GM19238 (cell line): ENCODE results near the gene KDM4C.

Source experiments
- DNase-seq: peaks from one replicate; pipeline ENCODE4 v3.0.0; 2011; ENCODE audit warnings: low spot score; ENCODE audit not compliant: insufficient read length

Gene KDM4C

GRCh38 chr9:7132605-7133004 lies 374.8 kb downstream of the KDM4C start:
- DNase-seq, result no peak

DNA sequence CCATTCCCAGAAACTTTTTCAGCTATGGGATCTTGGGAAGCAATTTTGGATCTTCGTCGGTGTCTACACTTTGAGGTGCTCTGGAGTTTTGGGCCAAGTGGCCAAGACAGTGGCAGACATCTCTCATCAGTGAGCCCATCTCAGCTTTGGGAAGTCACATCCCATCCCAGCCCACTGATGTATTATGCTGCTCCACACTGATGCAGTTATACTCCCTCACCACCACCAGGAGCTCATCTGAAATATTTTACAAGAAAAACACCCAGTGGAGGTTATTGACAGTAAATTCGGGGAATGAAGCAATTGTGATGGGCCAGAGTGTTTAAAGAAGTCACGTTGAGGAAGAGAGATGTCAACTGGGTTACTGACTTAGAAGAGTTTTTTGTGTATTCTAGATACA lies 378.0 kb downstream of the KDM4C start:
- DNase-seq, result no peak

DNA sequence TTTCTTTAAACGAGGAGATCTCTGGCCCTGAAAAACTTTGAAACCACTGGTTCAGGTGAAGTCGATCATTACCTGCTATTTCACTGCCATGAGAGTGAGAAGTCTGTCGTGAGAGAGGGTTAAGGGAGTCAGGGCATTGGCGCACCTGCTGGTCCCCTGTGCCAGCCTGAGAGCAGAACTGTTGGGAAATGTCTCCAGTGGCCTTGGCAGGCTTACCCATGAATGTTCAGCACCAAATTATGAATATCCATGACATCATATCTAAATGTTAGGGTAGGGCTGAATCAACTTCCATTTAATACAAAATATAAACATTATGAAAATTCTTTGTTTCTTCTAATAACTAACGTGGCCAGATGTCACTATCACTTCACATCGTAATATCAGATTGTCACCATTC lies 379.3 kb downstream of the KDM4C start:
- DNase-seq, result no peak

GRCh38 chr9:7137571-7137970 lies 379.8 kb downstream of the KDM4C start:
- no peak for DNase-seq

DNA sequence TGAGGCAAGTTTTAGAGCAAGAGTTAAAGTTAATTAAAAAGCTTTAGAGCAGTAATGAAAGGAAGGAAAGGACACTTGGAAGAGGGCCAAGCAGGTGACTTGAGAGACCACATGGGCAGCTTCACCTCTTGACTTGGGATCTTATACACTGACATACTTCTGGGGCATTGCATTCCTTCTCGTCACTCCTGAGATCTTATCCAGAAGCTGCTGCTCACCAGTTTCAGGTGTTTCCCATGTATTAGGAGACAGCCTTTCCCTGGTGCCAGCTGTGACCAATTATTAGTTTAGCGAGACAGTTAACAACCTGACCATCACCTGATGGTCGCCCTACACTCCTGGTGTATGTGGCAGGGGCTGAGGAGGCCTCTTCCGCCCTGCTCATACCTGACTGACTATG lies 382.1 kb downstream of the KDM4C start:
- DNase-seq, result no peak

DNA sequence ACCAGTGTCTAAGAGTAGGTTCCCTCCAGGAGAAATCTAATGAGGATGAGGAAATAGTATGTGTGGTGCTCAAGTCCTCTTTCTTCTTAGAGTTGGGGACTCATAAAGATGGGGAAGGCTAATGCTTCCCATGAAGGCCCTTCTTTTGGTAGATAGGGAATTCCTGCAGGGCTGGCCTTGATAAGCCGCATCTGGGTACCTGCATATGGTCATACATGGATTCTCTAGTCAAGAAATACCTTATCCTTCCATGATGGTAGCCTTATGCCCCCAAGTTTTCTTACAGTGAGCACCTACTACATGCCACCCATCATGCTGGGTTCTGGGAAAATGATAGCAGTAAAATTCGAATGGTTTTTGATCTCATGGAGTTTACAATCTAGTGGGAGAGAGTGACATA lies 382.6 kb downstream of the KDM4C start:
- DNase-seq, result no peak

GRCh38 chr9:7143645-7144200 lies 385.9 kb downstream of the KDM4C start:
- DNase-seq, result no peak

DNA sequence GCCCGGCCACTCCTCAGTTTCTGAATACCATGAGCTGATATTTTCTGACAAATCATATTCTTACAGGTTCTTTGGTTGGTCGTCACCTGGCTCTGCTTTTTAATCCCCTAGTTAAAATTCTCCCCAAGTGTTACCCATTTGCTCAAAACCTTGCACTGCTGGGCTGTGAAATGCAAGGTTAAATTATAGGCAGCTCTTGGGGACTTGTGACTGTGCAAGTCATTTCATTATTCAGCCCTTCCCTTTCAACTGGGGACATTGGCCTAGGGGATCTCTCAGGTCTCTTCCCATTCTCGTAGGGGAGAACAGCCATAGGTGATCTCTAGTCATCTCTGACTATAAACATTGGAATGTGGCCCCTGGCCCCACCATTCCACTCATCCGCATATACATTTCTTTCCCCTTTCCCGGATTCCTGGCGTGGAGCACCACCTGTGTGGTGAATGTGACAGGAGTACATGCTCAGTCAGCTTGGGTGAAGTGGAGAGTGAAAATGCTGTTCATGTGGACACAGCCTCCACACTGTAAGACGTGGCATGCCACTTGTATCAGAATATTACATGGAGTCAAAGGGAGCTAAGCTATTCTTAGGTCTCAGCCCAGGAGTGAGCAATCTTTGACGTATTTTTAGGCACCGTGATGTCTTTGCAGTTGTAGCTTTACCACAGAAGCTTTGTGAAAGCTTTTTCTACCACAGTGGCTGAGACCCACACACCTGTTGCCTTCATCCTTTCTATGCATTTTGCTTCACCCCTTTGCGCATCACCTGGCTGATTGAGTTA lies 386.7 kb downstream of the KDM4C start:
- no peak for DNase-seq

GRCh38 chr9:7145361-7146069 lies 387.7 kb downstream of the KDM4C start:
- DNase-seq, result no peak

- DNase-seq, result no peak
These were observed 388.8 kb downstream of the KDM4C start for GRCh38 chr9:7146582-7146981.

- DNase-seq, result no peak
These were observed 389.6 kb downstream of the KDM4C start for GRCh38 chr9:7147121-7148090.

- DNase-seq, result no peak
These were observed 390.5 kb downstream of the KDM4C start for GRCh38 chr9:7148243-7148765.

DNA sequence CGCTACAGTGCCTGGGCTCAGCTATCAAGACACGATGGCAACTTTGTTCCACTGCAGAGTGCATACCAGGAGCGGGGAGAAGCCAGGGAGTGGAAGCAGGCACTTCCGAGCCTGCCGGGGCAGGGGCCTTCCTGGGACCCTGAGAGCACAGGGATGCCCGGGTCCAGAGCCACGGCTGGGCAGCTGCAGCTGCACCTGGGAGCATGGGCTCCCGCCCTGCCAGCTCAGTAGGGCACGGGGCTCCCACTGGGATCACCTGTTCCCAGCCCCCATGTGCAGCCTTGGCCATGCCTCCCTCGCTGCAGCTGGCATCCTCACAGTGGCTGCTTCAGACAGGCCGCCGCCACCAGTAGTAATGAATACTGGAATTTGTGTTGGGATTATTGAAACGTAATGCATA lies 391.5 kb downstream of the KDM4C start:
- DNase-seq, result no peak

- DNase-seq, result no peak
These were observed 392.5 kb downstream of the KDM4C start for GRCh38 chr9:7150153-7150890.

GRCh38 chr9:7153134-7153533 lies 395.4 kb downstream of the KDM4C start:
- DNase-seq, result no peak

DNA sequence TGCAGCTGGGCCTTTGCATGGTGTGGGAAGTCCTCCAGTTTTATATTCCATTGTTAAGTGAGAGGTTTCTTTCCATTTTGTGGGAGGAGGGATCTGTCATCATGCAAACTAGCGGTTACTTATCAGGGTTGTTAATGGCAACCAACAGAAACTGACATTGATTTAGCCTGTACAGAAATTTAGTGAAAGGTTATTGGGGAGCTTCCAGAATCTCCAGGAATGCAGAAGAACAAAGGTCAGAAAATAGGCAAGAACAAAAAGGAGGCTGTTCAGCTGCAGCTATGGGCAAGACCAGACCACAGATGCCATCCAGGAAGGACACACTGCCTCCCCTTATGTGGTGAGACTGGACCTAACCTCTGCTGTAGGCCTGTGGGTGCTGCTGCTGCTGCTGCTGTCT lies 395.8 kb downstream of the KDM4C start:
- DNase-seq, result no peak

GRCh38 chr9:7154003-7154619 lies 396.3 kb downstream of the KDM4C start:
- DNase-seq, result no peak

DNA sequence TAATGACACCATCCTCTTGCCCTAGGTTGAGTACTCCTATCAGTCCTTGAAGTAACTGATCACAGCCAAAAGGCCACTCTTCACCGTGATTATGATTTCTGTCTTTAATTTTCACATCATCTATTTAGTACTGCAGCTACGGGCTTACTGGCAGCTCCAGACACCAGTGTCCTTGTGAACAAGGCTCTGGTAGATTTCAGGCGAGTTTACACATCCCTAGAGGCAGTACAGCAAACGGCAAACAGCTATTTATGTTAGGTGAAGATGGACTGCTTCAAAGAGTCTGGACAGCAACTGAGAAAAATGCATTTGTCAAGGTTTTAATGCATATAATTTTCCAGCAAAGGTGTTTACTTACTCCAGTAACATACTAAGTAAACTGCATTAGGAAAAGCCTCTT lies 396.9 kb downstream of the KDM4C start:
- DNase-seq, result no peak

- no peak for DNase-seq
These were observed 403.7 kb downstream of the KDM4C start for GRCh38 chr9:7161469-7161868.

- DNase-seq, result no peak
These were observed 406.2 kb downstream of the KDM4C start for GRCh38 chr9:7163932-7164331.
